ENCODE data around the gene SMAD3.

The SMAD3 gene

DNA sequence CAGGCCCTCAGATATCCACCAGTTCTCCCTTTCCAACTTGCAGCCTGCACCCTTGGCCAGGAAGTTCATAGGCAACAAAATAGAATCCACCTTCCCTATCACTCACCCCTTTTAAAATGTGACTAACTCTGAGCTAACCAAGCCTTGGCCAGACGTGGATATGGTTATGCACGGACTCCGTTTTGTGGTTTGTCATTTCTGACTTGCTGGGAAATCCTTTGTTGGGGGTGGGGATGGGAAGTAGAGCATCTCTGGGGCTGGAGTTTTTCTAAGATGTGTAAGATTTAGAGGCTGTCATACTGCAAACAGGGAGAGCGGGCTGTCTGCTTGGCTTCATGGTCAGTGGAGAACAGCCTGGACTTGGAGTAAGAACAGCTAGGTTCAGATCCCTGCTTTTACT is 62.6 kb downstream of the SMAD3 start:
- DNase-seq = peak; percentile 55

DNA sequence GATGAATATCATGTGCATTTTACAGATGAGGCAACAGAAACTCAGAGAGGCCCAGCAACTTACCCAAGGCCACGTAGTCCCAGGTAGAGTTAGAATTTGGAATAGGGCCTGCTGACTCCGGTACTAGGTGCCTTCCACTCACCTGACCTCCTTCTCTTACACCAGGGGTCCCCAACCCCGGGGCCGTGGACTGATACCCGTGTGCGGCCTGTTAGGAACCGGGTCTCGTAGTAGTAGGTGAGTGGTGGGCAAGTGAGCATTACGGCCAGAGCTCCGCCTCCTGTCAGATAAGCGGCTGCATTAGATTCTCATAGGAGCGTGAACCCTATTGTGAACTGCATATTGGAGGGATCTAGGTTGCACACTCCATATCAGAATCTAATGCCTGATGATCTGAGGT is 64.8 kb downstream of the SMAD3 start:
- DNase-seq = no peak

DNA sequence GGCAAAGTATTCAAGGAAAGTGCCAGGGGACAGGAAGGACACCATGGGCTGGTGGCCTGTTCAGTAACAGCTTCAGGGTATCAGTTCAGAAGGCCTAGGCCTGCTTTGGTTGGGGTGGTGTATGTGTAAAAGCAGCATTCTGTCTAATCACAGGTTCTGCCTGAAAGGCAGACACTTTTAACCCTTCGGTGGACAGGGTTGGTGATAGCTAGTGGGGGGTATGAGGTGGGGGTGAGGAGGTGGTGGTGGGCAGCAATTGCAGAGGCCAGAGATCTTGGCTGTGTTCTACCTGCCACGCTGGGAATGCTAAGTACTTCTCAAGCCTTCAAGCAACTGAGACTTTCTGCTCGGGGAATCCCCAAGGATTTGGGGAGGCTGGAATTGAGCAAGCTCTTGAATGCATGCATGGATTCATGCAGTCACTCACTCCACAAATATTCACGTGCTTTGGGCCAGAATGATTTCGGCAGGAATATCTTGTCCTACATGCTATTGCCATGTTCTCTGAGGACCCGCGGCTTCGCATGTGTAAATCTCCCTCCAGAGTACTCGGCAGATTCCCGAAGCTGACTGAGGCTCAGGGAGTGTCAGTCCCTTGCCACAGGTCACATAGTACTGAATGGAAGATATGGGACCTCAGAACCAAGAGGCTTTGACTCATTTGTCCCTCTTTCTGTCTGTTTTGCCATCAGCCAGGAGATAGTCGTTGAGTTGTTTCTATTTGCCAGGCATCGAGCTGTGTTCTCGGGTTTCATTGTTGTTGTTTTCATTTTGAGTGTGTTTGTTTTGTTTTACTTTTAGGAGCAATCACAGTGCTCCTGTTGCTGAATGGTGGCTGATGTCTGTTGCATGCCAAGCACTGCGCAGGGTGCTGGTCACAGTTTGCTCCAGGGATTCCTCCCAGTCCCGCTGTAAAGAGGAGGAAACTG is 65.5 kb downstream of the SMAD3 start:
- no peak for DNase-seq

DNA sequence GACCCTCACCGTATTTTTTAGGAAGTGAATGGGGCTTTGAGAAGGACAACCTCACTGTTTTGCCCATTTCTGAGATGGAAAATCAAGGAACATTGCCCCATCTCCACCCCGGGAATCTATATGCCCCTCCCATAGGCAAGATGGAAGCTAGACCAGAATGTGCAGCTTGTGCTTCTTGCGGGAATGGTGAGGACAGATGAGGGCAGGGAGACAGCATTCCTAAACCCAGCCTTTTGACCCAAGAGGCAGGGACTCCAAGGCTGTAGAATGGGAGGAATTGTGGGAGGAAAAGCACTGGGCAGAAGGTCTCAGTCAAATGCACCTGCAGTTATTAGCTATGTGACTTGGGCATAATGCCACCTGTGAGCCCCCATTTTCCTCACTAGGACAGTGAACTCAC is 66.9 kb downstream of the SMAD3 start:
- no peak for DNase-seq

DNA sequence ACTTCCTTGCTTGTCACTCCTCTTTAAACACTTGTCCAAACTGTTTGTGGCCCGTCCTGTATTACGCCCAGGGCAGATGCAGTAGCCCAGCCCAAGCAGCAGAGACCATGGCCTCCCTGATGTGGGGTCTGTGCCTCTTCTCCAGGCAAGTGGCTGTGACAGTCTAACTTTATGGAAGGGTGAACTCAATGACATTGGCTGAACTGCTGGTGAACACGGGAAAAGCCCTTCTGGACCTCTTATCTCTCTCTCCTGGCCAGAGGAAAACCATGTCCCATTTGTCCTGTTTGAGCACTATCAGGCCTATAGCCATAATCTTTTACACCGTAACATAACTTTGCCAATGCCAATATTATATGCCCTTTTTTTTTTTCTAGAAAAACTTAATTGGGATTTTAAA is 67.6 kb downstream of the SMAD3 start:
- no peak for DNase-seq

DNA sequence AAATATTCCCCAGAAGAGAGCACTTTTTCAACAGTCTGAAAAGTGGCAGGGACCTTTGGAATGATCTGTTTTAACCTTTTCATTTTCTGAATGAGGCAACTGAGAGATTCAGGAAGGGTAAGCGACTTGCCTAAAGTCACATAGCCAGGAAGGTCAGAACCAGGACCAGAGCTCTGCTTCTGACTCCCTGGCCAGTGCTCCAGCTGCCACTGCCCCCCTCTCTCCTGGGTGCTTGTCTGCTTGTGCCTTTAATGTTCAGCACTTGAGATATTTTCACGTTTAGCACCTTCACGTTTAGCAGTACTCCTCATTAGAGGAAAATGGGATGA is 68.3 kb downstream of the SMAD3 start:
- DNase-seq = no peak

DNA sequence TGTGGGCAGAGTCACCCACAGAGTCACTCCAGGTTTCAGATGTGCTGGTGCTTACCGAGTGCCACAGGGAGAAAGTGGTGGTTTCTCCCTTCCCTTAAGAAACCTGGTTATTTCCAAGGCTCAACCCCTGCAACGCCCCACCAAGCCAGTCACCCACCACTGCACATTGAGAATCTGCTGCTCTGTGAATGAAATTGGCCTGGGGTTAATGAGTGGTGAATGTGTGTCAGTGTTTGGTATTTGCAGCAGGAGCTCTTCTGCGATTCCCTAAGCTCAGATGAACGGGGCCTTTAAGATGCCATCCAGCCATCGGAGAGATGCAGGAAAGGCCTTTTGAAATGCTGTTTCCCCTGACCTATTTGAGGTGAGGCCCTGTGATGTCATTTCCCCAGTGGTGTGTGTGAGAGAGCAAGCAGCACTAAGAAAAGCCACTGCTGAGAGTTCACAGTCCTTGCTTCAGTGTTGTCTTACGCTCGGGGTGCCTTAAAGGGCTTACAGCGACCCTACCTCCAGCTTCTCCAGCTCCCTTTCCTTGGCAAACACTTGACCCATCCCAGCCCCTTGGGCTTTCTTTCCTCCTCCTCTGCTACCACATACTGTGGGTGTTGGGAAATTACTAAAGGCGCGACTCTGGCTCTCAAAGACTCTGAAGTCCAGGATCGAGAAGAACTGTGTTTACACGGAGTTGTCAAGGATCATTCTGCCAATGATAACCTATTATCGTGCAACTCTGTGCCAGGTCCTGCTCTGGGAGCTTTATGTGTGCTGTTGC is 68.9 kb downstream of the SMAD3 start:
- DNase-seq = peak; percentile 67

DNA sequence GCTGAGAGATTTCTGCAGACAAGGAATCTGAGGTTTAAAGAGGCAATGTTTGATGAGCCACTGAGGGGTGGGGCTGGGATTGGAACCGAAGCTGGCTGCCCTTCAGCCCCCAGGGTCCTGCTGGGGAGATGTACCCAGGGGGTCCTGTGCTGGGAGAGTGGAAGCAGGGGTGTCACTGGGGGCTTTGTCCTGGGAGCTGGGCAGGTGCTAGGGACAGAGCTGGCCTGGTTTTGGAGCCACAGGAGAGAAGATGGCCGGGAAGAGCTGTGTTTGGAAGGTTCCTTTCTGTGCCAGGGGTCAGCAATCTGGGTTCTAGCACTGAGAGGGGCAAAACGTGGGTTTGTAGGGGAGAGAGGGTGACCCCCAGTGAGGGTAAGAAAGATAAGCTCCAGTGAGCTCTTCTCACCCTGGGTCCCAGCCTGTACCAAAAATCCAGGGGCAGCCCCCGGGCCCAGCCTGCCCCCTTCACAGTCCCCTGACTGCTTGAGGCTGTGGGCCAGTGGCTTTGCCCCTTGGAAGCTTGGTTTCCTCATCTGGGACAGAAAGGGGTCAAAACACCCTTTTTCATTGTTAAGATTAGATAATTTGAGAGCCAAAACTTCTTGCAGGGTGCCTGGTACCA is 69.6 kb downstream of the SMAD3 start:
- no peak for DNase-seq

DNA sequence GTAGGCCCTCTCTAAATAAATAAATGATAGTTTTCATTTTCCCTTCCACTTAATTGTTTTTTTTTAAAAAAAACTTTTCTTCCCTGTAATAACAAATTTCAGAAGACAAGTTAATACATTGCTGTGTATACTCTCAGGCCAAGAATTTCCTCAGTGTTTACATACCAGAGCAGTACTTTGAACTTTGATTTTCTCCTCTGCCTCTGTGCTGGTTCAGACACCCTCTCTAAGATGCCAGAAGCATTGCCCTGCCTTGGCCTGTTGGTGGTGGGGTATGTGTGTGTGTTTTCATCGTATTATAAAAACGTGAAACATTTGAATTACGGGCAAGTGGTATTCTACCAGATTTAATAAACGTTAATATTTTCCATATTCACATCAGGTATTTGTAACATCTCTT is 70.1 kb downstream of the SMAD3 start:
- no peak for DNase-seq

DNA sequence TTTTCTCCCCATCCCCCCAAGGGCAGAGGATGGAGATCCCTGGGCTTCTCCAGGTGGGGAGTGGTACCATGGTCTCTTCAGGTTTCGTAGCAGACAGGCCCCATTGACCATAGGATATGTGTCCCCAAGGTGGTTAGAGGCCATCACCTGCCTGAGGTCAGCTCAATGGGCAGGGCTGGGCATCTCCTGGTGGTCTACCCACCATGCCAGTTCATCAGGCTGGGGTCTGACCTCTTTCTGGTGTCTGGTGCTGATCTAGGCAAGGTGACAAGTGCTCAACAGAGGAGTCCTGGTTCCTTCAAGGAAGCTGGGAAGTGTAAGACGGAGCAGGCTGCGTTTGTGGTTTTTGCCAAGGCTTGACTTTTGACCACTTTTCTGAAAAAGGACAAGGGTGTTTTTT is 71.4 kb downstream of the SMAD3 start:
- no peak for DNase-seq

DNA sequence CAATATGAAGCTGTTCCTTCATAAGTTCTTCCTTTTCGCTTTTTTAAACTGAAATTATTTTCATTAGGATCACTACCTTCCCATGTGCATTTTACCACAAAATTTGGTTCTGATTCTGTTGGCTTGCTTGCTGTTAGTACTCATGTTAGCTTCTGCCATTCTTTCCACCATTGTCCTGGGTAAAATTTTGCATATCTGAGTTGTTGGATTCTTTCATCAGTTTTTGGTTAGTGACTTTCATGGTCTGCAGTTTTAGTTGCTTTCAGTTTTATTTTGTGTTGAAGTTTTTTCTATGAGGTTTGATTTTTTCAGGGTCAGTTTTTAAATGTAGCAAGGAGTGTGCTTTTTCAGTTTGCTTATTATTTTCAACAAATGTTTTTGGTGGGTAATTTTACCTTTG is 71.9 kb downstream of the SMAD3 start:
- no peak for DNase-seq

DNA sequence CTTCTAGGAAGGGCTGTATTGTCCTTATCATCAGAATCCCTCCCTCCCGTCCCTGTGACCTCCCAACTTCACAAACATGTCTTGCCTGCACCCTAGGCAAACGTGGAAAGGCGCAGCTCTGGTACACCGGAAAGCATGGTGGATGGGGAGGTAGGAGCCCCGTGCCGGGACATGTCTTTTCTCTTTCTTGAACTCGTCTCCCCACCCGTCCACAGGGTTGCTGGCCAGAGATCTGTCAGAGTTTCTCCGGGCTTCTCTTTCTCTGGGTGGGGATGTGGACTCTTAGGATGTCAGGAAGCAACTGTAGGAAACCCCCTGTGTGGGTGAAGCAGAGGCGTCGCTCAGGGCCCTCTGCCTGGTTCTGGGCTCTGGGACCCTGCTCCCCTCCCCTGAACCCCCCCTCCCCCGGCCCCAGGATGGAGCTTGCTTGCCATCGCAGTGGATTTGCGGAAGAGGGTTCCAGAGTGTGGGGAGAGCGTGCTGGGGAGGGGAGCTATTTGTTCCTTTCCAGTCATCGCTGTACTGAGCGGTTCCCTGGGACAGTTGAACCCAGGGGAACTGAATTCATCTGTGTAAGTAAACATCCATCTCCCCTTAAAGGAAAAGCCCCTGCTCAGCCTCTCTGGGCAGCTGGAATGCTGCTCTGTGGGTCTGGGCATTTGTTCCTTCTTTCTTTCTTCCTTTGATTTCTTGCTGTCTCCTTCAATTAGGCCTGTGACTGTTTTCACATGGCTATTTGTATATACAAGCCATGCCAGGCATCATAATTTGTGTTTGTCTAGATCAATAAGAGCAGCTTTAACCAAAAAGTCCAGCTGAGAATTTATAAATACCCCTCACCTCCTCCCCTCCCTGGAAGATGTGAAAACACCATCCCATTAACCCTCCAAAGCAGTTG is 72.8 kb downstream of the SMAD3 start:
- DNase-seq = no peak

DNA sequence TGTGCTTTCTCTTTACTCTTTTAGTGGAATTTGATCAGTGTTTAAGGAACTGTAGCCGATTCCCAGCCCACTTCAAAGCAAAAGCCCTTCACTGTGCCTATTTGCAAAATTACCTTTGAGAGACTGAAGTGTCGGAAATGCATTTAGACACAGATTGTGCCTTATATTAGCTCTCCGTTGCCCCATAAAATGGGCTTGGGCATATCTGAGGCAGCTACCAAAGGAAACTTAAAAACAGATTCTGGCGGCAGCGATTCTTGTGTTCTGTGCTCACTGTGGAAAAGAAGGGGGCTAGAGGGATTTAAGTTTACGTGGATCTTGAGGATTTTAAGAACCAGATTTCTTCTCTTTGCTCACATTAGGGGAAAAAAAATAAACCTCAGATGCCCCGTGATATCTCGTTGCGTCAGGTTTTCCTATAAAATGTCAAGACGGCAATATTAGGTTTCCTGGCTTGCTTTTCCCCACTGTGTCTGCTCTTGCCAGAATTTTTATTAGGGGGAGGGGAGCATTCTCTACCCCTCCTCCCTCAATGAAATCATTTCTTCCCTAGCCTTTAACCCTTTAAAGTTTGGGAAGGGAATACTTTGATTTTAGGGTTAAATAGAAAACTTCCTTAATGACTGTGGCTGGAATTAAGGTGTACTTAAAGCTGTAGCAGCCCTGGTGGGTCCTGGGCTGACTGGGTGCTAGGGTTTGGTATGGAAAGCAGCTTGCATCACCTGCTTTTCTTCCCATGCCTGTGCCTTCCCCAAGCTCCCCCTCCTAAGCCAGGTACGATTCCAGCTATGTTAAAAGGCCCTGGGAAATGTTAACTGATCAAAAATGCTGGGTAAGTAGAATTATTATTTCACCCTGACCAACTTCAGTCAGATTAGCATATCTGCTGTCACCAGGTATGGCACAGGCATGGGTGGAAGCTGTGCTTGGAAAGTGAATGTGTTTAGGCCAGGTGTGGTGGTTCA is 73.8 kb downstream of the SMAD3 start:
- no peak for DNase-seq

DNA sequence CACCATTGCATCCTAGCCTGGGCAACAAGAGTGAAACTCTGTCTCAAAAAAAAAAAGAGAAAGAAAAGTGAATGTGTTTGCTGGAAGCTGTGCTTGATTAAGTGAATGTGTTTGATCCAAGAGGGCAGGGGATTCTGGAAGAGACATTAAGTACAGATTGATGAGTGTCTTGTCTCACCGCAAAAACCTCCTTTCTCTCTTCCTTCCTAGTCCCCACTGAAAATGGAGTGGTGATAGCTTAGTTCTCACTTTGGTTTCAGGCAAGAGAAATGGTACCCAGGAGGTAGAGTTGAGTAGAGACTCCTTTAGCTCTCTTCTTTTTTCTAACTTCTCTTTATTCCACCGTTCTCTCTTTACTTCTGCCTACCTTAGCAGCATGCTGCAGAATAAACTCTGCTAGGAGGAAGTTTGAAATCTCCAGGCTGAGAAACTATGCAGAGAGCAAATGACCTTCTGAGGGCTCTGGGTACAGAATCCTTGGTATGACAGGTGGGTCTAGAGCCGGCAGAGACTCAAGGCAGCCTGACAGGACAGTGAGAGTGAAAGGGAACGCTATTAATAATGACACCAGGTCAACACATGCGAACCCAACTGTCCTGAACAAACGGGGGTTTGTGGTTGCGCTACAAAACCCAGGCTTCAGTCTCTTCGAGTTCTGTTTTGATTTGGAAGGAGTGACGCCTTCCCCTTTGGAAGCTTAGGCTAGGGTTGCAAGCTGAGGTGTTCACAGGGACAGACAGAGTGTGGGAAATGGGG is 74.9 kb downstream of the SMAD3 start:
- DNase-seq = no peak

DNA sequence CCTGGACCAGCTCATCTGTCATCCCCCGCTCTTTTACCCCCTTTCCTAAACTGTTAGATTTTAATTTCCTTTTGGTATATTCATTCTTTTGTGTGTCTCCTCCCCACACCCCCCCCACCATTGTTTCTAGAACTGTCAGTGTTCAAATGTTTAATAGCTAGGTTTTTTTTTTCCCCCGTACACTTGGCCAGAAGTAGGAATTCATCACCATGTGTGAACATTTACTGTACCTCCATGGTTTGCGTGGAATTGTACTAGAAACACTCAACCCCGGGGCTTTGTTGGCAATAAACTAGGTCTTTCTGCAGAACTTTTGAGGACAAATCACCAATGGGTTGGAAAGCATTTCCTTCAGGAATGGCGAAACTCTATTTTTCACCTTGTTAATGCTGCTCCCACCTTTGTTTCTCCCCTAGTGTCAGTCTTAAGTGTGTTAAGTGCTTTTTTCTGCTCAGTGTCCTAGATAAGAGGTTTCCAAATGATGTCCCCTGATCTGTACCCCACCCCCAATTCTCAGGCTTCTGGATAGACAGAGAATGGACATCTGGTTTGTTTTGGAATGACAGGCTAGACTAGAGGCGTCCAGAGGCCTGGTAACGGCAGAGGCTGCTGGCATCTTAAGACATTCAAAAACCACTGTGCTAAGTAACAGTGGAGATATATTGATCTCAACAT is 76.8 kb downstream of the SMAD3 start:
- no peak for DNase-seq

DNA sequence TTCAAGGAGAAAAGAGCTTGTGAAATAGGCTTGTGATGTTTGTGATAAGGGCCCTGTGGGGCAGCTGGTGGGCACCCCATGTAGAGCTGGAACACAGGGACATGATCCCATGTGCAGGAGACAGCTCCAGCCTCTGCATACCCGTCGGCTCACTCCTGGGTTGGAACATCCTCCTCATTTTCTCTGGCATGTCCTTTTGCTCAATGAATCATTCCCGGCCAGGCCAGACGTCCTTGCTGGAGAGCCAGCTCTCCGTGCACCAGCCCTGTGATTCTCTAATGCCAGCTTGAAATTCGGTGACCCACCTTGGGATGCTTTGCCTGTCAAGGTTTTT is 77.3 kb downstream of the SMAD3 start:
- no peak for DNase-seq

DNA sequence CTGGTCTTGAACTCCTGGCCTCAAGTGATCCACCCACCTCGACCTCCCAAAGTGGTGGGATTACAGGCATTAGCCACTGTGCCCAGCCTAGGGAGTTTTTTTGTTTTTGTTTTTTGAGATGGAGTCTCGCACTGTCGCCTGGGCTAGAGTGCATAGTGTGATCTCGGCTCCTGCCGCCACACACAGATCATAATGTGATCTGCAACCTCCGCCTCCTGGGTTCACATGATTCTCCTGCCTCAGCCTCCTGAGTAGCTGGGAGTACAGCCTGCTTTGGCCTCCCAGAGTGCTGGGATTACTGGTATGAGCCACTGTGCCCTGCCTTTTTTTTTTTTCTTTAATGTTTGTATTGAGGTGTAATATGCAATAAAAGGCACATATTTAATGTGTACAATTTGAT is 78.2 kb downstream of the SMAD3 start:
- no peak for DNase-seq

DNA sequence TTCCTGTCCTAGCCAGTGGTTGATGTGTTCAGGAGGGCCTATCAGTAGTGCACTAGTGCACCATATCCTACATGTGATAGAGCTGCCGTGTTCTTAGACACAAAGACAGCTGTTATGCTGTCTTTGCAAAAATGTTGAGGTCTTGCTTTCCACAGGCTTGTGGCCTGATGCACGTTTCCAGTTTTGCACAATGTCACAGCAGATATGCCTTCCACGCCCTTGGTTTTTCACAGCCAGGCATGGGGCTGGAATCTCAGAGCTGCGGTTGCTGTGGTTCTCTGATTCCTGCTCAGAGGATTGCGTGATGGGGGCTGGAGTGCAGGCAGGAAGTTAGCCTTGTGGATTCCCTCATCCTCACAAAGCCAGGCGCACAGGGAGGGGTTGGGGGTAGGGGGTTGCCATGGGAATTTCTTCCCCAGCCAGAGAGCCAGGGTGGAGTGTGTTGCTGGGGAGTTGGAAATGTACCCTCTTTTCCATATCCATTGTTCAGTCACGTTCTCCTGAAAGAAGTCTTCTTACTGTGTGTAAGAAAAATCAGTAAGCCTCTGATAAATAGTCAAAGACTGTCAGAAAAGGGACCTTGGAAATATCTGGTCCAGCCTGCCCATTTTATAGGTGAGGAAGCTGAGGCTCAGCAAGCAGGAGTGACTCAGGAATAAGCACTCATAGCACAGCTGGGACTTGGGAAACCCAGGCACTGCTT is 79.4 kb downstream of the SMAD3 start:
- no peak for DNase-seq

DNA sequence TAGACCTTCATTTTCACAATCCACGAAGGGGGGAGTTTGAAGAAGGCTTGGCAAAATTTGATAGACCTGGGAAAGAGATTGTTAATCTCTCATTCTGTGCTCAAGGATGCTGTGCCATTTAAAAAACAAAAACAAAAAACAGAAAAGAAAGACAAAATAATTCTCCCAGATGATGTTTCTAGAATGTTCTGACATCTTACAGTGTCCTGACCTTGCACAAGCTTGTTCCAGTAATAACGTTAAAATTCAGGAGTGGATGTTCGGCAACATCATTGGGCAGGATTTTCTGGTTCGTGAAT is 79.9 kb downstream of the SMAD3 start:
- no peak for DNase-seq

DNA sequence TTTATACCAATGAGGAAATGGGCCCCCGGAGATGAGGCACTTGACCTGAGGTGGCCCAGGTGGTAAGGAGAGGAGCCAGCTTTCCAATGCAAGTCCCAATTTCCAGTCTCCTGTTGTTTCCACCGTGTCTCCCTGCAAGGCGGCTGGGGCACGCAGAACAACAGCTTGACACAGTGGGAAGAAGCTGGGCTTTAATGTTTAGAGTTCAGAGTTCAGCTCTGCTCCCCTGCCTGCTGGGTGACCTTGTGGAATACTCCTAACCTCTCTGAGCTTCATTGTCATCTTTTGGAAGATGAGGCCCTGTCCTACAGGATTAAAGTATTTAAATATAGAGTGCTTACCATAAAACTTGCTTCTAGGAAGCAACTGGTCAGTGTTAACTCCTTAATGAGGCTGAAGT is 80.3 kb downstream of the SMAD3 start:
- no peak for DNase-seq
